ENCODE measurements around the gene CHD6.

- TF ChIP-seq EZH2 (IDR thresholded peaks at IDR 0.05) (no peak), POLR2AphosphoS5 (IDR thresholded peaks at IDR 0.05; ENCODE audit: borderline replicate concordance, low read depth, low read length) (no peak), FOXP2 (optimal IDR thresholded peaks at IDR 0.05; ENCODE audit: control extremely low read depth, extremely low read length, insufficient read depth) (no peak)
These were observed 209.9 kb downstream of the CHD6 start for GRCh38 chr20:41408156-41408794.

All from SK-N-MC (cell line).